ENCODE measurements around the gene TBX21.

- no peak for TF ChIP-seq CTCF (IDR thresholded peaks at IDR 0.05)
- TF ChIP-seq POLR2A (IDR thresholded peaks at IDR 0.05): no peak
These were observed 2.5 kb downstream of the TBX21 start for GRCh38 chr17:47735536-47736011.
